ENCODE data around the gene FAM209B. TPM values are rescaled to one million over a fixed set of nuclear protein-coding genes. Genes with fewer than 3 reads are reported as not detected.

FAM209B gene
- total and polyA plus RNA-seq, 11 donors = 0.42 to 0.76 (median 0.52) TPM; not detected in 7

GRCh38 chr20:56584916-56585315 lies 51.9 kb downstream of the FAM209B start:
- DNase-seq (no peak), ATAC-seq (no peak)
- WGBS, 4 donors = 78 to 86% (median 84%) methylated on average over 5 of the region's 5 CpGs
- Histone ChIP-seq H3K4me1 (no peaks in the 10 kb centered on the region), H3K9me3 (no peaks in the 10 kb centered on the region), H3K27ac (no peak overlapping the region), H3K36me3 (no peaks in the 10 kb centered on the region), H3K4me3 (no peak overlapping the region), H3K27me3 (peaks cover 0 to 9% (median 0%) of the 10 kb centered on the region in 9 donors)
- intact Hi-C loops (cut with DNase I) = no loop called here
- TF ChIP-seq, protein P1, sequence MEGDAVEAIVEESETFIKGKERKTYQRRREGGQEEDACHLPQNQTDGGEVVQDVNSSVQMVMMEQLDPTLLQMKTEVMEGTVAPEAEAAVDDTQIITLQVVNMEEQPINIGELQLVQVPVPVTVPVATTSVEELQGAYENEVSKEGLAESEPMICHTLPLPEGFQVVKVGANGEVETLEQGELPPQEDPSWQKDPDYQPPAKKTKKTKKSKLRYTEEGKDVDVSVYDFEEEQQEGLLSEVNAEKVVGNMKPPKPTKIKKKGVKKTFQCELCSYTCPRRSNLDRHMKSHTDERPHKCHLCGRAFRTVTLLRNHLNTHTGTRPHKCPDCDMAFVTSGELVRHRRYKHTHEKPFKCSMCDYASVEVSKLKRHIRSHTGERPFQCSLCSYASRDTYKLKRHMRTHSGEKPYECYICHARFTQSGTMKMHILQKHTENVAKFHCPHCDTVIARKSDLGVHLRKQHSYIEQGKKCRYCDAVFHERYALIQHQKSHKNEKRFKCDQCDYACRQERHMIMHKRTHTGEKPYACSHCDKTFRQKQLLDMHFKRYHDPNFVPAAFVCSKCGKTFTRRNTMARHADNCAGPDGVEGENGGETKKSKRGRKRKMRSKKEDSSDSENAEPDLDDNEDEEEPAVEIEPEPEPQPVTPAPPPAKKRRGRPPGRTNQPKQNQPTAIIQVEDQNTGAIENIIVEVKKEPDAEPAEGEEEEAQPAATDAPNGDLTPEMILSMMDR (IDR thresholded peaks at IDR 0.05) = no peak
- no peak for TF ChIP-seq POLR2A (IDR thresholded peaks at IDR 0.05)

Other genes starting within 250 kb of the FAM209B start
- gene FAM210B, start 174.3 kb upstream of the FAM209B start, total RNA-seq = 10 to 100 TPM; 48.3 to 69.8 (median 57.2) TPM
- 10 to 100 TPM; 32.6 to 34.2 TPM for gene FAM210B, start 174.3 kb upstream of the FAM209B start, polyA plus RNA-seq
- gene AURKA, start 141.0 kb upstream of the FAM209B start, total RNA-seq = 10 to 100 TPM in 2 of 9 donors, 1 to 10 TPM in 7; 2.4 to 11.0 (median 6.3) TPM
- 10 to 100 TPM in 1 of 2 donors, 1 to 10 TPM in 1; 2.2 to 19.5 TPM for gene AURKA, start 141.0 kb upstream of the FAM209B start, polyA plus RNA-seq
- gene CSTF1, start 140.6 kb upstream of the FAM209B start, total RNA-seq = 10 to 100 TPM; 16.0 to 27.3 (median 22.0) TPM
- 10 to 100 TPM in 1 of 2 donors, 1 to 10 TPM in 1; 4.2 to 15.3 TPM for gene CSTF1, start 140.6 kb upstream of the FAM209B start, polyA plus RNA-seq
- 1 to 10 TPM in 2 of 9 donors, under 1 TPM in 7; 0.07 to 3.8 (median 0.50) TPM for gene CASS4, start 121.0 kb upstream of the FAM209B start, total RNA-seq
- under 1 TPM; 0.38 to 0.47 TPM for gene CASS4, start 121.0 kb upstream of the FAM209B start, polyA plus RNA-seq
- gene RTF2, start 64.6 kb upstream of the FAM209B start, total RNA-seq = 100 to 1,000 TPM in 1 of 9 donors, 10 to 100 TPM in 8; 61.9 to 101 (median 86.2) TPM
- gene RTF2, start 64.6 kb upstream of the FAM209B start, polyA plus RNA-seq = 100 to 1,000 TPM in 1 of 2 donors, 10 to 100 TPM in 1; 50.7 to 114 TPM
- gene FAM209A, start 8.5 kb upstream of the FAM209B start, total RNA-seq = under 1 TPM in 1 of 9 donors, not detected in 8; 0.35 TPM
- gene FAM209A, start 8.5 kb upstream of the FAM209B start, polyA plus RNA-seq = not detected
- under 1 TPM in 6 of 9 donors, not detected in 3; 0.09 to 1.00 (median 0.23) TPM for gene TFAP2C, start 96.1 kb downstream of the FAM209B start, total RNA-seq
- not detected for gene TFAP2C, start 96.1 kb downstream of the FAM209B start, polyA plus RNA-seq